H1 (cell line): ENCODE results near the gene PRKCZ. TPM values are rescaled to one million over a fixed set of nuclear protein-coding genes. Genes with fewer than 3 reads are reported as not detected.

Source experiments
- polyA plus RNA-seq, 7 experiments: library from polyadenylated mRNA; depleted of rRNA in 3 of 7; stranded (reverse) in 5 of 7; unstranded in 2 of 7; fragments of >200 nt in 5 of 7; fragments of 200-250 nt in 2 of 7; gene quantifications; 1 replicate in 5 of 7; 2 replicates in 1 of 7; 4 replicates in 1 of 7; pipeline versions ENCODE4 v1.2.1 to v1.2.3, GENCODE V29; 2011 to 2013; ENCODE audit warnings: missing spikeins in 2 of 7, mixed read lengths in 2 of 7
- total RNA-seq: library from RNA; stranded (reverse); fragmentation: NEBNext Ultra II Directional; extraction: Animal tissue kit (Norgen Biotek cat#: 25700); gene quantifications from 2 replicates; pipeline ENCODE4 v1.2.1, GENCODE V29; 2021
- TF ChIP-seq, protein P1 (sequence below): fragments of 300-600 bp; sonication (generic); IDR thresholded peaks from 2 replicates; pipeline ENCODE4 v1.7.1; 2012; ENCODE audit warnings: low read length, moderate library complexity, mild to moderate bottlenecking, inconsistent platforms; ENCODE audit not compliant: insufficient replicate concordance

PRKCZ gene
- total and polyA plus RNA-seq, 2 of the 8 experiments (the other 6 are each of a cell fraction or from before 2014, with no cell fraction given) = 37.4 to 45.1 TPM

DNA sequence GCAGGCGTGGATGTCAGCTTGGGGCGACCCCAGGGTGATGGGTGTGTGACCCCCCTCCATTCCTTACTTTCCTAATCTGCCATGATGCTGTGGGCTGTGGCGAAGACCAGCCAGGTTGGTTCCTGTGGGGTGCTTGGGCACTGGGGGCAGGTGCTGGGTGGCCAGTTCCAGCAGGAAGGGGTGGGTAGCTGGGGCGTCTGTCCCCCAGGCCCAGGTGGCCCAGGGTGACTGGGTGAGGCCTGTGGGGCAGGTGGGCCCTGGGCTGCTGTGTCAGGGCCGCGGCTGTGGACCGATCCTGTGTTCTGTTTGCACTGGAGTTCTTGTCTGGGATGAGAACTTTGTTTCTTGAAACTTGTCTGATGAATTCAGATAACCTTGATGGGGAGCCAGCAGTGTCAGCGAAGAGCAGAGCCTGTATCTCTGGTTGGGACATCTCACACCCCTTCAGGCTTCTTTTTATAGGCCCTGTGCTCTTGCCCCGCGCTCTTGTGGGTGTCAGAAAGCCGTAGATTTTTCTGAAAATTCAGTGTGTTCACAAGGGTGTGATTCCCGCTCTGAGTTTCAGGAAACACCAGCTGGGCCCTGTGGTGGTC, 3.7 kb downstream of the PRKCZ start (continued):
- TF ChIP-seq, protein P1, sequence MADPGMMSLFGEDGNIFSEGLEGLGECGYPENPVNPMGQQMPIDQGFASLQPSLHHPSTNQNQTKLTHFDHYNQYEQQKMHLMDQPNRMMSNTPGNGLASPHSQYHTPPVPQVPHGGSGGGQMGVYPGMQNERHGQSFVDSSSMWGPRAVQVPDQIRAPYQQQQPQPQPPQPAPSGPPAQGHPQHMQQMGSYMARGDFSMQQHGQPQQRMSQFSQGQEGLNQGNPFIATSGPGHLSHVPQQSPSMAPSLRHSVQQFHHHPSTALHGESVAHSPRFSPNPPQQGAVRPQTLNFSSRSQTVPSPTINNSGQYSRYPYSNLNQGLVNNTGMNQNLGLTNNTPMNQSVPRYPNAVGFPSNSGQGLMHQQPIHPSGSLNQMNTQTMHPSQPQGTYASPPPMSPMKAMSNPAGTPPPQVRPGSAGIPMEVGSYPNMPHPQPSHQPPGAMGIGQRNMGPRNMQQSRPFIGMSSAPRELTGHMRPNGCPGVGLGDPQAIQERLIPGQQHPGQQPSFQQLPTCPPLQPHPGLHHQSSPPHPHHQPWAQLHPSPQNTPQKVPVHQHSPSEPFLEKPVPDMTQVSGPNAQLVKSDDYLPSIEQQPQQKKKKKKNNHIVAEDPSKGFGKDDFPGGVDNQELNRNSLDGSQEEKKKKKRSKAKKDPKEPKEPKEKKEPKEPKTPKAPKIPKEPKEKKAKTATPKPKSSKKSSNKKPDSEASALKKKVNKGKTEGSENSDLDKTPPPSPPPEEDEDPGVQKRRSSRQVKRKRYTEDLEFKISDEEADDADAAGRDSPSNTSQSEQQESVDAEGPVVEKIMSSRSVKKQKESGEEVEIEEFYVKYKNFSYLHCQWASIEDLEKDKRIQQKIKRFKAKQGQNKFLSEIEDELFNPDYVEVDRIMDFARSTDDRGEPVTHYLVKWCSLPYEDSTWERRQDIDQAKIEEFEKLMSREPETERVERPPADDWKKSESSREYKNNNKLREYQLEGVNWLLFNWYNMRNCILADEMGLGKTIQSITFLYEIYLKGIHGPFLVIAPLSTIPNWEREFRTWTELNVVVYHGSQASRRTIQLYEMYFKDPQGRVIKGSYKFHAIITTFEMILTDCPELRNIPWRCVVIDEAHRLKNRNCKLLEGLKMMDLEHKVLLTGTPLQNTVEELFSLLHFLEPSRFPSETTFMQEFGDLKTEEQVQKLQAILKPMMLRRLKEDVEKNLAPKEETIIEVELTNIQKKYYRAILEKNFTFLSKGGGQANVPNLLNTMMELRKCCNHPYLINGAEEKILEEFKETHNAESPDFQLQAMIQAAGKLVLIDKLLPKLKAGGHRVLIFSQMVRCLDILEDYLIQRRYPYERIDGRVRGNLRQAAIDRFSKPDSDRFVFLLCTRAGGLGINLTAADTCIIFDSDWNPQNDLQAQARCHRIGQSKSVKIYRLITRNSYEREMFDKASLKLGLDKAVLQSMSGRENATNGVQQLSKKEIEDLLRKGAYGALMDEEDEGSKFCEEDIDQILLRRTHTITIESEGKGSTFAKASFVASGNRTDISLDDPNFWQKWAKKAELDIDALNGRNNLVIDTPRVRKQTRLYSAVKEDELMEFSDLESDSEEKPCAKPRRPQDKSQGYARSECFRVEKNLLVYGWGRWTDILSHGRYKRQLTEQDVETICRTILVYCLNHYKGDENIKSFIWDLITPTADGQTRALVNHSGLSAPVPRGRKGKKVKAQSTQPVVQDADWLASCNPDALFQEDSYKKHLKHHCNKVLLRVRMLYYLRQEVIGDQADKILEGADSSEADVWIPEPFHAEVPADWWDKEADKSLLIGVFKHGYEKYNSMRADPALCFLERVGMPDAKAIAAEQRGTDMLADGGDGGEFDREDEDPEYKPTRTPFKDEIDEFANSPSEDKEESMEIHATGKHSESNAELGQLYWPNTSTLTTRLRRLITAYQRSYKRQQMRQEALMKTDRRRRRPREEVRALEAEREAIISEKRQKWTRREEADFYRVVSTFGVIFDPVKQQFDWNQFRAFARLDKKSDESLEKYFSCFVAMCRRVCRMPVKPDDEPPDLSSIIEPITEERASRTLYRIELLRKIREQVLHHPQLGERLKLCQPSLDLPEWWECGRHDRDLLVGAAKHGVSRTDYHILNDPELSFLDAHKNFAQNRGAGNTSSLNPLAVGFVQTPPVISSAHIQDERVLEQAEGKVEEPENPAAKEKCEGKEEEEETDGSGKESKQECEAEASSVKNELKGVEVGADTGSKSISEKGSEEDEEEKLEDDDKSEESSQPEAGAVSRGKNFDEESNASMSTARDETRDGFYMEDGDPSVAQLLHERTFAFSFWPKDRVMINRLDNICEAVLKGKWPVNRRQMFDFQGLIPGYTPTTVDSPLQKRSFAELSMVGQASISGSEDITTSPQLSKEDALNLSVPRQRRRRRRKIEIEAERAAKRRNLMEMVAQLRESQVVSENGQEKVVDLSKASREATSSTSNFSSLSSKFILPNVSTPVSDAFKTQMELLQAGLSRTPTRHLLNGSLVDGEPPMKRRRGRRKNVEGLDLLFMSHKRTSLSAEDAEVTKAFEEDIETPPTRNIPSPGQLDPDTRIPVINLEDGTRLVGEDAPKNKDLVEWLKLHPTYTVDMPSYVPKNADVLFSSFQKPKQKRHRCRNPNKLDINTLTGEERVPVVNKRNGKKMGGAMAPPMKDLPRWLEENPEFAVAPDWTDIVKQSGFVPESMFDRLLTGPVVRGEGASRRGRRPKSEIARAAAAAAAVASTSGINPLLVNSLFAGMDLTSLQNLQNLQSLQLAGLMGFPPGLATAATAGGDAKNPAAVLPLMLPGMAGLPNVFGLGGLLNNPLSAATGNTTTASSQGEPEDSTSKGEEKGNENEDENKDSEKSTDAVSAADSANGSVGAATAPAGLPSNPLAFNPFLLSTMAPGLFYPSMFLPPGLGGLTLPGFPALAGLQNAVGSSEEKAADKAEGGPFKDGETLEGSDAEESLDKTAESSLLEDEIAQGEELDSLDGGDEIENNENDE = no peak
- TF ChIP-seq, all 59 proteins: peak for 0
